Measurements from ENCODE around the gene SETD1A. TPM values are rescaled to one million over a fixed set of nuclear protein-coding genes. Genes with fewer than 3 reads are reported as not detected.

Gene SETD1A
- total and polyA plus RNA-seq, 9 of the 15 experiments (the other 6 are each of a cell fraction or from before 2014, with no cell fraction given) = 0.08 to 36.0 (median 4.2) TPM

- TF ChIP-seq E2F6 (IDR thresholded peaks at IDR 0.05; ENCODE audit: borderline replicate concordance in 1 of 2, extremely low read depth in 1 of 2, insufficient read depth in 1 of 2, insufficient read length in 1 of 2, low read depth in 1 of 2, low read length in 1 of 2, poor library complexity in 1 of 2, severe bottlenecking in 1 of 2) (peak in 1 of 2 experiments; percentile 63), HDAC3 (IDR thresholded peaks at IDR 0.05; ENCODE audit: borderline replicate concordance, partially characterized antibody) (no peak), CGGBP1 (CRISPR knock-in tag; IDR thresholded peaks at IDR 0.05) (no peak), FOXJ2 (tag; IDR thresholded peaks at IDR 0.05) (no peak), PHTF2 (CRISPR knock-in tag; IDR thresholded peaks at IDR 0.05) (no peak), ZNF174 (CRISPR knock-in tag; IDR thresholded peaks at IDR 0.05) (no peak), ESRRA (IDR thresholded peaks at IDR 0.05; ENCODE audit: borderline replicate concordance, low read depth) (no peak), MITF (IDR thresholded peaks at IDR 0.05) (no peak), ATF1 (CRISPR knock-in tag; IDR thresholded peaks at IDR 0.05) (no peak), ATF1 (tag; IDR thresholded peaks at IDR 0.05) (peak; percentile 60), ZC3H8 (IDR thresholded peaks at IDR 0.05) (no peak), CREB3 (tag; conservative IDR thresholded peaks at IDR 0.05; ENCODE audit: low read depth) (no peak), CBFB (CRISPR knock-in tag; IDR thresholded peaks at IDR 0.05) (no peak), SRSF7 (optimal IDR thresholded peaks at IDR 0.05; ENCODE audit: low read depth, low read length) (no peak), ELK3 (CRISPR knock-in tag; IDR thresholded peaks at IDR 0.05) (no peak), ZBTB7A (IDR thresholded peaks at IDR 0.05; ENCODE audit: borderline replicate concordance, control insufficient read depth, low read depth, low read length) (peak; percentile 34; the same call in 1 of the 2 replicates), SFPQ (IDR thresholded peaks at IDR 0.05; ENCODE audit: low read depth, low read length) (no peak), ZNF197 (CRISPR knock-in tag; IDR thresholded peaks at IDR 0.05; ENCODE audit: low read depth) (0 out of 2 replicates have a peak, but pooled peaks have one; percentile 42), HDAC8 (tag; IDR thresholded peaks at IDR 0.05) (no peak), NRF1 (conservative IDR thresholded peaks at IDR 0.05 in 1 of 2, IDR thresholded peaks at IDR 0.05 in 1 of 2) (no peak), ERF (CRISPR knock-in tag; IDR thresholded peaks at IDR 0.05) (no peak), HDAC2 (IDR thresholded peaks at IDR 0.05) (no peak)
These were observed 38.9 kb downstream of the SETD1A start (continued) for GRCh38 chr16:30996324-30996984.
